ENCODE results near the gene ICE1.
A peak's percentile ranks its signal among the peaks of the same experiment; 100 is the strongest.
"Not testable (repeated sequence)": the region's sequence is repeated elsewhere in the genome, so short reads cannot be mapped to it uniquely, and the experiment has no call there.

The ICE1 gene, protein sequence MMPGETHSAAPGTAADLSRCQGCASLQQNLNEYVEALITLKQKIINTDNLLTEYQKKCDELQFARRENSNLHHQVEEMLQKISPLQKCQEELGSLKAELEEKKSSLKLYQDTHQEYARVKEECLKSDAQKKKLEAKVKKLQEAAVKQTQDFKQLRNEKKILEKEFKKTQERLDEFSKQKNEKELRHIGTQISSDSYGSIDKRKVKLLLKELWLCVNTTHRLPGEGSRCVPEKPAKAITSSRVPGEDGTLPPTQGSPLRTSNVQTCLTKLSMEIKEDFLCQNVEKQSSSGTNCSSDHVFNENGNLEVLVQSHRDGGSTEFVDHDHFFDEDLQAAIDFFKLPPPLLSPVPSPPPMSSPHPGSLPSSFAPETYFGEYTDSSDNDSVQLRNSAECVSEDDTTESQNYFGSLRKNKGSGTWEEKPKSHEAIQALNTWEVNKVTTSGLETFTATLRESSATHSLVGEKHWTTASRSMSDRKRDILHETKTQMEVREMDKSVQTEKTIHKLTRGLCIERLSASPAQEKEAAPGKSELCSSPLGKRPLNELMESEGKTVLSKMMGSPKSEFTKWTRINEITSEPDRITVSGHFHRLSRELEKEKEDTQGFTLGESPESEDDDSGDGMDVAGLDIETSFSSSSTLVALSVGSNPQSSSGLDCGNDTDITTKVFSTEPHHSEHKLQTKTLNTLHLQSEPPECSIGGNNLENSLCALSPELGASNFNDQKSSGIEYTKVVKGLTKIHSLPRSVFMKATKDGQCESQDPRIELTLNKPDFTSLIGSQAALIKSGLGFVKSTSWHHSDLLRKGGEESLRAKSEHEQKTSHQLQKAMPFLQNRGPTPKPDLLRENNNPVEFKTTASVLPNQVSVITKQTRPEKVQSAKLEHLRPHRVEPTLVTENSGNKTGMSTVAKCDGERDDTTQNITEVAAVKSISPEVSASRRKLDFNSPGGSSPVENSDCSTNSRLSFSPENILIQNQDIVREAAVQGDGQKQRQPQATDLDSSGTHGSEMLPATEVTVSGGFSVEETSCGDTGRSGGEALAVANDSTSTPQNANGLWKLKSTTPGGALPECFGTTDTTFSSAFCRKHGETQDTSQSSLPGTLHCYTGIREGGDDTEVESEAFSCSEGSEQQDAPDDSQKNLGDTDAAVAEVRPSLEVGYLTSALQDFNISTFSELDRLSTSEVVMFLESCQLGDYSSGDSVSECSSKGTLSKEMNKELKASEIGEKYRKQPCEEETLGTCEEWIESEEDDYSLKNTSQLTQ (N-terminal part only)

DNA sequence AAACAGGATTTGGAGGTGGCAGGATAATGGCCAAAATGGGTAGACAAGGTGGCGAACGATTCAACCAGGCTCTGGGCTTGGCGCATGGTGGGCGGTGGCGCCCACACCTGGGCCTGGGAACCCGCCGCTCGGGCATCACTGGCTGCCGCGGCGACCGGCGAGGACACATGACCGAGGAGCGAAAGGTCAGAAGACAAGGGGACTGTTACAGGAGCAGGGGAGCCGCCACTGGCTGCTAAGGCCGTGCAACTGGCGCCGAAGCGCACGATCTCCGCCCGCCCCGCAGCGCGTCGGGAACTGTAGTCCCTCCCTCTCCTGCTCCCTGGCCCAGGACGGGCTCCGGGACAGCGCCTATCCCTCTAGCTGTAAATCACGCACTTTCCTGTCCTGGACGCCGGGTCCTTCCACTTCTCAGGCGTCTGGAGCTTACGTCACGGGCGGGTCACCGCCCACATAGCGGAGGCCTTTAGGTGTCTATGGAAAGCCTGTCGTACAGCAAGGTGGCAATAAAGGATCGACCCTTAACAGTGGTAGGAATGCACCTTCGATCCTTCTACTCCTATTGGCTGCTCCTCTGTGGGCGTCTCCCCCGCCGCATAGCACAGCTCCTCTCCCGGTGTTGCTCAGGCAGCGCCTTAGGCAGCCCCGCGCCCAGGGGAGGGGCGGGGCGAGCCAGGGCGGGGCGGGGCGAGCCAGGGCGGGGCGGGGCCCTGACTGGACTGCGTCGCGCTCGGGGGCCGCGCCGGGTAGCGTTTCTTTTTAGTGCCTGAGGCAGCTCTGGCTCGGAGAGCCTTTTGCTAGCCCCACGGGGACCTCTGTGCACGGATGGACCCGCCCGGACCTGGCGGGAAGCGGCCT is at the start of gene ICE1:
Gene ICE1 (plus strand): TSS at position 717 of the 858 bp plus-strand sequence. CDS start 239 bp downstream, outside the sequence.
- peak; percentile 97 for DNase-seq

DNA sequence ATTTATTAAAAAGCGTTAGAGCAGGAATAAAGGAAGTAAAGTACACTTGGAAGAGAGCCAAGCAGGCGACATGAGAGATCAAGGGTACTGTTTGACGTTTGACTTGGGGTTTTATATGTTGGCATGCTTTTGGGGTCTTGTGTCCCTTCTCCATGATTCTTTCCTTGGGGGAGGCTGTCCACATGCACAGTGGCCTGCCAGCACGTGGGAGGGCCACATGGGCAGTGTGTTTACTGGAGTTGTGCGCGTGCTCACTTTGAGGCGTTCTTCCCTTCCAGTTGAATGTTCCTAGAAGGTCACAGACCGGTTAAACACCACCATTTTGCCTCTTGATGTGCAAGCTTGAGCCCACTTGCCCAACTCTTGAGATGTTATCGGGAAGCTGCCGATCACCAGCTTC is 49.5 kb upstream of the ICE1 start:
- no peak for DNase-seq

DNA sequence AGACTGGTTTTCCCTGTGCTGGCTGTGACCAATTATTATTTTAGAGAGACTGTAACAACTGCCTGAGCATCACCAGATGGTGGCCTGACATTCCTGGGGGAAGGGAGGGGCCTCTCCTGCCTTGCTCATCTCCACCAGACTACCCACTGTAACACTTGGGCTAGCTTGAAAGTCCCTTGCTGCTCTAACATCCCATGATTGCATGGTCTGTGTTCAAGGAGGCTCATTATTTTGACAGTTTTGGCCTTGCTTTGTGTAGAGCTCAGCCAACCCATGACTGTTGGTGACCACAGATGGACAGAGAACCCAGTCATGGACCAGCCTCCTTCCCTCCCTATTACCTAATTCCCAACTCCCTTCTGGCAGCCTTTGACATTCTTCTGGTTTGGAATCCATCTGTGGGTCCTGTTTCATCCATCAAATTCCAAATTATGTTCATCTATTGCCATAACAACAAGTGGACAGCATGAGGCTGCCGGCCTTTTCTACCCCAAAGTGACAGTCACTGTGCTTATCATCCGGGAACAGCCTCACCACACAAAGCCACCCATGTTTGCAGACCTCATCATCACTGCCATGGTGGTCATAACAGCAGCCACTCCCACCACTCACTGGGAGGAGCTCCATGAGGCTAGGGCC is 49.0 kb upstream of the ICE1 start:
- peak; percentile 0 for DNase-seq

DNA sequence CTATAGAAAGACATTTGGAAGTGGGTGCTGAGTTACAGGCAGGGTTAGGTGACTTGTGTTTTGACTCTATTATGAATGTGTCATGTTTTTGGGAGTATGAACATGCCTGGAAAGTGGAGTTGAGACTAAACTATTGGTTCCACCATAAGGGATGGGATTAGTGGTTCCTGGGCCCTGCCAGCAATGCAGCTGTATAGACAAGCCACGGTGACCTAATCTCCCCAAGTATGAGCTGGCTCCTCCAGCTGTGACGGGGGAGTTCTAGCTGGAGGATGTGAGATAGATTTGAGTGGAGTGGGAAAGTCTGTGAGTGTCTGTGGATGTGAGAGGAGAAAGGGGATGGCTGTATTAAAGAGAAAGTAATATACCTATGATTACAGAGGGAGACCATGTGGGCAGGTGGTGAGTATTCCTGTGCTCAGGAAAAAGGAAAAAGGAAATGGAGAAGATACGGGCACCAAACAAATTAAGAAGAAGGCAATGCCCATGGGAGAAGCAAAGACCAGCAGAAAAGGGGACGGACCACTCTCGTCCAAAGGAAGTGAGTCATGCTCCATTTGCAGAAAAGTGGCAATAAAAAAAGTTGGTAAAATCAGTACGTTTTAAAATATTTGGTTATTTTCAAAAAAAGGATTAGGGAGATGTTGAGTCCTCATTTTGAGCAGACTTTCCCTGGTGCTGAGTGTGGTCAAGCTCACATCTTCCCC is 48.3 kb upstream of the ICE1 start:
- peak; percentile 8 for DNase-seq

DNA sequence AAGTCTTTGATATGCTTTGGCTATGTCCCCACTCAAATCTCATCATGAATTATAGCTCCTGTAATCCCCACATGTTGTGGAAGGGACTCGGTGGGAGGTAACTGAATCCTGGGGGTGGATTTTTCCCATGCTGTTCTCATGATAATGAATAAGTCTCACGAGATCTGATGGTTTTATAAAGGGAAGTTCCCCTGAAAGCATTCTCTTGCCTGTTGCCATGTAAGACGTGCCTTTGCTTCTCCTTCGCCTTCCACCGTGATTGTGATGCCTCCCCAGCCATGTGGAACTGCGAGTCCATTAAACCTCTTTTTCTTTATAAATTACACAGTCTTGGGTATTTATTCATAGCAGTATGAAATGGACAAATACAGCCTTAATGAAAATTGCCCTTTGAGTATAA is 44.7 kb upstream of the ICE1 start:
- DNase-seq, result no peak

DNA sequence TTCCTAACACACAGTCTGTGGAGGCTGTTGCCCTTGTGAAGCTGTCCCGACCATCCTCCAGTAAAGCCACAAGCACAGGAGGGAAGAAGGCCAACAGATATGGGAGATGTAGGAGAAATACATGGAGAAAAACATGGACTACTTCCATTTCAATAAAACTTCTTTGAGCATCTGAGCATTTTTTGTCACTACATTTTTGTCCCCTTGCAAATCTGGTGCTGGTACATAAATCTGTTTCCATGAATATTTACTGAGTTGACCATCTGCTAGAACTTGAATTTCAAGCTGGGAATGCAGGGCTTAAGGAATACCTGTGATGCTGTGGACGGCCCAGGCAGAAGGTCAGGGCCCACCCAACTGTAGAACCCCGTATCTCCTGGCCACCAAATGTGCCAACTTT is 43.9 kb upstream of the ICE1 start:
- DNase-seq, result no peak

DNA sequence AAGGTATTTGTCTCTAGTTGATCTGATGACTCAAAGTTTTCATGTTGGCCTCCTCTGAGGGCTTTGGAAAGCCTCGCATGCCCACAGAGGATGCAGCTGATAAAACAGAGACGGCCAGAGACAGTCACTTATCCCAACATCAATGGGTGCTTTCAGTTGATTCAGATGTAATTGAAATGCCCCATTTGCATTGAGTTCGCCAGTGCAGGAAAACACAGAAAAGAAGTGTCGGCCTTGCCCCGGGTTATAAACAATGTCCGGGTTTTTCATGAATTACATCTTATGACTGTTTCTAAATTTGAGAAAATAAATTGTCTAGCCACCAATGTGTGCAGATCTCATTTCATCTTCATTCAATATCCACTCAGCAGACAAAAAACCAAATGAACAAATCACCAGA is 42.2 kb upstream of the ICE1 start:
- DNase-seq, result no peak

DNA sequence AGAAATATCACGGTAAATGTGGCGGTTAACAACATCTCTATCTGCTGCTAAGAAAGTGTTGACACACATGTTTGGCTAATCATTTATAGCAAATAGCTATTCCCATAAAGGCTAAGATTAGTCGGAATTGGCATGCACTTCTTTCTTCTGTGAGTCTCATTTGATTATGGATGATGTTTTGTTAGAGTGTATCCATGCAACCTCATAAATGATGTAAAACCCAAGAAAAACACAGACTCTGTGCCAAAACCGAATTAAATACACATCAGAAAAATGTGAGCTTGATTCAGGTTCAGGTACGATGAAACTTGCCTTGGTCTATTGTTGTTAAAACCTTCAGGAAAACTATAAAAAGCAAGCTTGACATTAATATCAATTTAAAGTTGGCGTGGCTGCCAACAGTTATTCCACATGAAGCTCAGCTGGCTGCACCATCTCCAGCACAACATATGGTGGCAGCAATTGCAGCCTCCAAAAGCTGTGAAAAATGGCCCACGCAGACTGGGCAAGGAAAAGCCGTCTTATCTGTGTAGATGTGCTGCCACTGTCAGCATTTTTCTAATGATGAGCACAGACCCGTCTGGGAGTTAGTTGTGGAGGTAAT is 41.1 kb upstream of the ICE1 start:
- DNase-seq, result no peak

DNA sequence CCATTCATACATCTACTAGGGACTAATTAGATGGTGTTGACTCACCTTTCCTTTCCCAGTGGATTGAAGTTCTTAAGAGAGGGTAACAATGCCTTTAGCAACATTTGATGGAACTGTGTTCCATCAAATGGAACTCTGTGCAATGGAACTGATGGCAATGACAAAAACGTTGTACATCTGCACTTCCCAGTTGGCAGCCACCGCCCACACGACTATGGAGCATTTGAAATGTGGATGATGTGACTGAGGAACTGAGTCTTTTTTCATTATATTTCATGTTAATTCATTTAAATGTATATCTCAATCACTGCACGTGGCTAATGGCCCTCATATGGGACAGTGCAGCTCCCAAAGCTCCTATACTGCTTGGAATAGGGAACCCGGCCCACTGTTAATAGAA is 39.0 kb upstream of the ICE1 start:
- no peak for DNase-seq

DNA sequence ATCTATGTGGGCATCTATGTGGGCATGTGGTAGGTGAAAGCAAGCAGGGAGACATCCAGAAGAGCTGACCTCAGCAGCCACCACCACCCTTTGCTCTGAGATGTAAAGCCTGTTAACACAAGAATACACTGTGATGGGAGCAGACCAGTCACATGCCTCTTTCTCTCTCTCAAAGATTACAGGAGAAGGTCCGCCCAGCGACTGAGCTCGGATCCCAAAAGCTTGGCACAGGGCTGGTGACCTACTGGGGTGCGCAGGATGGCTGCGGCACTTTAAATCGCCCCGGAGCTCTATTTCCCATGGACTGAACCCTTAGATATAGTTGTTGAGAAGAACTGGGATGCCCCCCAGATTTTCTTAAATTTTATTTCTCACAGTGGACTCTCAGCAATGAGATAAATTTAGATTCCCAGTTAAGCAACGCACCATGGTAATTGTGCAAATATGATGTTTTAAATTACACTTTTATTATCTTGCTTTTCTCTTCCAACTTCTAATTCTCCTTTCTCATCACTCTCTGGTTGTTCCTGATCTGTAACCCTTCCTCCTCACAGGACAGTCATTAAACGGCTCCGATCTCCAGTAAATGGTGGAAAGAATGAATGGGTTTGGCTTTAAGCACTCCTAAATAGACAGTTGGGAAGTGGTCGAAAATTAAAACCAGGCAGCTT is 37.7 kb upstream of the ICE1 start:
- no peak for DNase-seq

DNA sequence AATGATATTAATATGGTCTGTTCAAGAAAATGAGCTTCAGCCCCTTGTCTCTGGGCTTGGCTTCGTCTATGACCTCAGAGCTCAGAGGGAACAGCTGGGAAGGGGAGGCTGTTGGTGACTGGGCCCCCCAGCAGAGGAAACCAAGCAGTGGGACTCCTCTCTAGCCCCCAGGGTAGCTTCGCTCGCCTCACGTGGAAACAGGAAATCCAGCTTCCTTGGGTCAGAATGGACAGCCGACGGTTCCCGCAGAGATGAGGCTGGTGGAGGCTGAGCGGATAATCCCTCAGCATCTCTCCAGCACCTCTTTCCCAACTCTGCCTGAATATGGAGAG is 37.2 kb upstream of the ICE1 start:
- no peak for DNase-seq

DNA sequence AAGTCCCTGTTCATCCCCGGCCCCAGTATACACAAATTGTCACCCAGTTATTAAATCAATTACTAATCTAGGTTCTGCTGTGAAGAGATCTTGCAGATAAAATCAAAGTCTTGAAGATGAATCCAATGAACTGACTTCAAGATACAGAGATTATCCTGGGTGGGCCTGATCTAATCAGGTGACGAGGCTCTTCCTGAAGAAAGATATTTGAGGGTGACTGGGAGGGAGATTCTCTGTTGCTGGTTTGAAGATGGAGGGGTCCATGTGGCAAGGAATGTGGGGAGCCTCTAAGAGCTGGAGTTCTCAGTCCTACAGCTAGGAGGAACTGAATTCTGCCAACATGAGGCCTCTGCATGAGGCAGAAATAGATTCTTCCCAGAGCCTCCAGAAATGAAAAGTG is 36.1 kb upstream of the ICE1 start:
- DNase-seq, result no peak

DNA sequence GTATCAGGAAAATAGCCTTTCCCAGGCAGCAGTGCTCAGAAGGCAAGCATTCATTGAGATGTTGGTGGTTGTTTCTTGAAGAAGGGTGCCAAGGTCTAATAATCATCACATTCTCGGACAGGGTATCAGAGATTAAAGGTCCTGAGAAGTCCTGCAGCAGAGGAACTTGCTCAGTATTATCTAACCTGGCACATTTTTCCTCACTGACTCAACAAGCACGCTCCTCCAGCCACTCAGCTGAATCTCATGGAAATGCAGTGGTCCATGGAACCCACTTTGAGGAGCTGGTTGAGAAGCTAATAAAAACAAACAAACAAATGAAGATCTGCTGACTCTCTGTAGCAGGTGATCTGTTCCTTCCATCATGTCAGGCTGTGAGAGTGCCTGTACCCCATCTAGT is 35.3 kb upstream of the ICE1 start:
- DNase-seq, result no peak

DNA sequence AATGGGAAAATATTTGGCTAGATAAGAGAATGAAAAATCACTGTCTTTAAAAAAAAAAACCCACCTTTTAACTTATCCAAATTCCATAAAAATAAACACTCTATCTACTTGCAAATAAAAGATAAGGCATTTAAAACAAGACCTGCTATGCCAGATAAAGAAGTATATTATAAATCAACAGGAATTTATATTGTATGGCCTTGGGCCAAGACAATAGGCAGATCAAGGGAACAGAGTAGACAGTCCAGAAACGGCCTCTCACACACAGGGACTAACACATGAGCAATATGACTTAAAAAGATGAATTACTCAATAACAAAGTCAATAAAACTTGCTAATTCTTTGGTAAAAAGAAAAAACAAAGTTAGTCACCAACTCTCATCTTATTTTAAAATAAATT is 34.7 kb upstream of the ICE1 start:
- no peak for DNase-seq

DNA sequence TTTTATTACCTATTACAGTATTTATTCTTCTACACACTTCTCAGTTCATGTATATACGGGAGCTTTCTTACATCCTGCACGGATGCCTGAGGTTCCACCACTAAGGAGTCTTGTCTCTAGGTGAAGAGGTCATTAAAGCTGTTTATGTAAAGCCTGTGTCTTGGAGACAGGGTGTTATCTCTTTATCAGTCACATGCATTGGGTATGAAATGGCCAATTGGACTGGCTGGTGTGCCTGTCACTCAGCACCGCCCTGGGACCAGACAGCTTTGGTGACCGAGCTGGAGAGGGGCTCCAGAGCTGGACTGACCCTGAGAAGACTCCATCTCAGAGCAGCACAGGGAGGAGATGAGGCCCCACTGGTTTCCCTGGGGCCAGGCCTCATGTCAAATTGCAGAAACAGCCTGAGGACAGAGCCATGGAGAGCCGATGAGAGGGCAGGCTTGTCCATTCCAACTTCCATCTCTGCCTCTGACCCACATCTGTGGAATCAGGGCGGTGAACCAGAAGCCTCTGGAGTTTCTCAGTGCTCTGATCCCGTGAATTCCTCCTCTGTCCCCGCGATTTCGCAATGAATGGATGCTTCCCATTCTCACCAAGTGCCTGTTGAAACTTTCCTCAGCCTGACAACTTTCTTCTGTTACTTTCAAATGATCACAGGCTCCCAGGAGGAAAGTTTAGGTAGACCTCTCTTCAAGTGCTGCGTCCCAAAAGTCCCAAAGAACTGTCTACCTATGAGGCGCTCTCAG is 32.2 kb upstream of the ICE1 start:
- DNase-seq, result not testable (repeated sequence)

DNA sequence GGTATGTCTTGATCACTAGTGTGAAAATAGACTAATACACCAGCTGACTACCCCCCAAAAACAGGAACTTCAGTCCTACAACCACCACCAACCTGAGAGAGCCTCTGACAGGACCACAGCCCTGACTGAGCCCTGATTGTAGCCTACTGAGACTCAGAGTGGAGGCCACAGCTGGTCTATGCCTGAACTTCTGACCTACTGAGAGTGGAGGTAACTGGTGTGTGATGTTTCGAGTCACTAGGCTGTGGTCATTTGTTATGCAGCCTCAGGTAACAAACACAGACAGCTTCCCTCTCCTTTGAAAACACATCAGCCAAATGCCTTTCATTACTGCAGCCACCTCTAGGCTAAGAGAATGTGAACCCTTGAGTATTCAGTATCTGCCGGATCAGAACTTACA is 30.0 kb upstream of the ICE1 start:
- not testable (repeated sequence) for DNase-seq

DNA sequence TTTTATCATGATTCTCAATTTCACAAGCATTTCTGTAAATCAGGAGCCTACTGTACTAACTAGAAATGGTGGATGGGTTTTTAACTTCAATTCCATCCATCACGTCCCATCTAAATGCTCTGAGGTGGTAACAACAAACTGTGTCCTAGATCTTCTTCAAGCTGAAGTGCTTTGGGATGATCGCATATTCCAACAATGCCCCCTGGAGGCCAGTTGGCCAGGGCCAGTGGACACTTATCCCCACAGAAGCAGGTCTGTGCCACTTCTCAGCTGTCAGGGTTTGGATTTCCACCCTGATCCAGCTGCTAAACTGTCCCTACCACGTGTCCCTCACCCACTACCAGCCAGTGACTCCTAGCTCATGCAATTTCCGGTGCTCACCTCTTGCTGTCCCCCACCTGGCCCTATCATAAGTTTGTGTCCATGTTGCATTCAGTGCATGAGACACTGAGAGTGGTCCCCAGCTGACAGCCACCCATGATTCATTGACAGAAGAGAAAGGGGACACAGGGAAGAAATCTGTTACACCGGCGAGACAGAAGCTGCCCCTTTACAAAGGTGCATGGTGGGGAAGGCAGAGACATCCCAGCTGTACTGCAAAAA is 28.0 kb upstream of the ICE1 start:
- DNase-seq, result peak; percentile 73

DNA sequence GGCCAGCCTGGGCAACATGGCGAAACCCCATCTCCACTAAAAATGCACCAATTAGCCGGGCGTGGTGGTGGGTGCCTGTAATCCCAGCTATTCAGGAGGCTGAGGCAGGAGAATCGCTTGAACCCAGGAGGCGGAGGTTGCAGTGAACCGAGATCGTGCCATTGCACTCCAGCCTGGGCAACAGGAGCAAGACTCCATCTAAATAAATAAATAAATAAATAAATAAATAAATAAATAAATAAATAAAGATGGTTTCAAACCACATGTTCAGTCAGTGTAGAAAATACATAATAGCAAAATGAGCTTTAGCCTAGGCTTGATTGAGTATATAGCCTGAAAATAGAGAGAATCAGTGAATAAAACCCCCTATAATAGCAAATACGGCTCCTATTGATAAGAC is 27.4 kb upstream of the ICE1 start:
- DNase-seq, result not testable (repeated sequence)

DNA sequence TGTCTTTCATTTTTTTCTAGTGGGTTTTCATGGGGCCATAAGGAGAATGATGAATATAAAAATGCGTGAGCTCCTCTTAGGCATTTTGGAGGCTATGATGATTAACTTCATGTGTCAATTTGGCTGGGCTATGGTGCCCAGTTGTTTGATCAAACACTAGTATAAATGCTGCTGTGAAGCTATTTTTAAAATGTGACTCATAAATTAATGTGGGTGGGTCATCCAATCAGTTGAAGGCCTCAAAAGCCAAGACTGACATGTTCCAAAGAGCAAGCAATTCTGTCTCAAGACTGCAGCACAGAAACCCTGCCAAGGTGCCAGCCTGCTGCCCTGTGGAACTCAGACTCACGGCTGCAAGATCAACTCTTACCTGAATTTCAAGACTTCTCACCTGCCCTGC is 24.4 kb upstream of the ICE1 start:
- no peak for DNase-seq

All from NCI-H82 (cell line).